ENCODE measurements around the gene CHSY1.
"Not testable (repeated sequence)": the region's sequence is repeated elsewhere in the genome, so short reads cannot be mapped to it uniquely, and the experiment has no call there.

Gene CHSY1

GRCh38 chr15:101220060-101220459 is 31.8 kb downstream of the CHSY1 start:
- Histone ChIP-seq H3K4me1 (no peaks in the 10 kb centered on the region), H3K27me3 (ENCODE audit: low read depth) (no peaks in the 10 kb centered on the region), H3K36me3 (replicated peaks) (peaks cover 3% of the 10 kb centered on the region), H3K4me3 (no peak overlapping the region), H3K9me3 (no peaks in the 10 kb centered on the region)
- DNase-seq (ENCODE audit: low spot score in 2 of 2) = no peak
- in situ Hi-C loops (cut with MboI; ENCODE audit: low sequenced_read_pairs) = no loop called here

- Histone ChIP-seq H3K9me3 (no peaks in the 10 kb centered on the region), H3K4me3 (no peak overlapping the region), H3K27me3 (ENCODE audit: low read depth) (no peaks in the 10 kb centered on the region), H3K36me3 (replicated peaks) (peaks cover 3% of the 10 kb centered on the region), H3K4me1 (no peaks in the 10 kb centered on the region)
- no peak for DNase-seq (ENCODE audit: low spot score in 2 of 2)
- in situ Hi-C loops (cut with MboI; ENCODE audit: low sequenced_read_pairs) = no loop called here
These were observed 32.4 kb downstream of the CHSY1 start for GRCh38 chr15:101219441-101219840.

GRCh38 chr15:101217446-101217845 is 34.4 kb downstream of the CHSY1 start:
- in situ Hi-C loops (cut with MboI; ENCODE audit: low sequenced_read_pairs) = no loop called here
- H3K4me1 ChIP-seq = no peaks in the 10 kb centered on the region
- no peak for DNase-seq (ENCODE audit: low spot score in 2 of 2)
- no peaks in the 10 kb centered on the region for H3K9me3 ChIP-seq
- no peak overlapping the region for H3K4me3 ChIP-seq
- H3K36me3 ChIP-seq (replicated peaks) = peaks cover 3% of the 10 kb centered on the region
- H3K27me3 ChIP-seq (ENCODE audit: low read depth) = no peaks in the 10 kb centered on the region

- H3K9me3 ChIP-seq = no peaks in the 10 kb centered on the region
- in situ Hi-C loops (cut with MboI; ENCODE audit: low sequenced_read_pairs) = no loop called here
- no peaks in the 10 kb centered on the region for H3K4me1 ChIP-seq
- no peaks in the 10 kb centered on the region for H3K27me3 ChIP-seq (ENCODE audit: low read depth)
- H3K36me3 ChIP-seq (replicated peaks) = peaks cover 3% of the 10 kb centered on the region
- no peak for DNase-seq (ENCODE audit: low spot score in 2 of 2)
- H3K4me3 ChIP-seq = no peak overlapping the region
These were observed 35.7 kb downstream of the CHSY1 start for GRCh38 chr15:101216100-101216499.

GRCh38 chr15:101215681-101216080 is 36.2 kb downstream of the CHSY1 start:
- Histone ChIP-seq H3K4me1 (peaks cover under 1% of the 10 kb centered on the region), H3K9me3 (no peaks in the 10 kb centered on the region), H3K4me3 (no peak overlapping the region), H3K27me3 (ENCODE audit: low read depth) (no peaks in the 10 kb centered on the region), H3K36me3 (replicated peaks) (peaks cover 3% of the 10 kb centered on the region)
- in situ Hi-C loops (cut with MboI; ENCODE audit: low sequenced_read_pairs) = no loop called here
- no peak for DNase-seq (ENCODE audit: low spot score in 2 of 2)

GRCh38 chr15:101214435-101215097 is 37.3 kb downstream of the CHSY1 start:
- H3K27me3 ChIP-seq (ENCODE audit: low read depth); H3K36me3 ChIP-seq (replicated peaks); DNase-seq (ENCODE audit: low spot score in 2 of 2); in situ Hi-C loops (cut with MboI; ENCODE audit: low sequenced_read_pairs); H3K4me3 ChIP-seq; H3K9me3 ChIP-seq: not testable (repeated sequence)
- H3K4me1 ChIP-seq = peaks cover 11% of the 10 kb centered on the region

GRCh38 chr15:101213570-101213969 is 38.3 kb downstream of the CHSY1 start:
- Histone ChIP-seq H3K4me3 (no peak overlapping the region), H3K4me1 (peaks cover 12% of the 10 kb centered on the region), H3K9me3 (no peaks in the 10 kb centered on the region), H3K36me3 (replicated peaks) (peaks cover 3% of the 10 kb centered on the region), H3K27me3 (ENCODE audit: low read depth) (no peaks in the 10 kb centered on the region)
- no peak for DNase-seq (ENCODE audit: low spot score in 2 of 2)
- in situ Hi-C loops (cut with MboI; ENCODE audit: low sequenced_read_pairs) = no loop called here

- no peak for DNase-seq (ENCODE audit: low spot score in 2 of 2)
- H3K4me3 ChIP-seq = no peak overlapping the region
- peaks cover 3% of the 10 kb centered on the region for H3K36me3 ChIP-seq (replicated peaks)
- no peaks in the 10 kb centered on the region for H3K27me3 ChIP-seq (ENCODE audit: low read depth)
- H3K4me1 ChIP-seq = peaks cover 12% of the 10 kb centered on the region
- H3K9me3 ChIP-seq = no peaks in the 10 kb centered on the region
- in situ Hi-C loops (cut with MboI; ENCODE audit: low sequenced_read_pairs) = no loop called here
These were observed 38.7 kb downstream of the CHSY1 start for GRCh38 chr15:101213147-101213546.

- Histone ChIP-seq H3K4me3 (no peak overlapping the region), H3K27me3 (ENCODE audit: low read depth) (no peaks in the 10 kb centered on the region), H3K4me1 (peaks cover 12% of the 10 kb centered on the region), H3K9me3 (no peaks in the 10 kb centered on the region), H3K36me3 (replicated peaks) (no peaks in the 10 kb centered on the region)
- in situ Hi-C loops (cut with MboI; ENCODE audit: low sequenced_read_pairs) = no loop called here
- DNase-seq (ENCODE audit: low spot score in 2 of 2) = no peak
These were observed 40.0 kb downstream of the CHSY1 start for GRCh38 chr15:101211897-101212296.

- no peaks in the 10 kb centered on the region for H3K36me3 ChIP-seq (replicated peaks)
- no peaks in the 10 kb centered on the region for H3K27me3 ChIP-seq (ENCODE audit: low read depth)
- in situ Hi-C loops (cut with MboI; ENCODE audit: low sequenced_read_pairs) = no loop called here
- H3K4me1 ChIP-seq = peaks cover 12% of the 10 kb centered on the region
- no peak overlapping the region for H3K4me3 ChIP-seq
- no peak for DNase-seq (ENCODE audit: low spot score in 2 of 2)
- H3K9me3 ChIP-seq = no peaks in the 10 kb centered on the region
These were observed 41.4 kb downstream of the CHSY1 start for GRCh38 chr15:101210466-101210865.

GRCh38 chr15:101210058-101210457 is 41.8 kb downstream of the CHSY1 start:
- Histone ChIP-seq H3K4me1 (peaks cover 12% of the 10 kb centered on the region), H3K27me3 (ENCODE audit: low read depth) (no peaks in the 10 kb centered on the region), H3K4me3 (no peak overlapping the region), H3K36me3 (replicated peaks) (no peaks in the 10 kb centered on the region), H3K9me3 (no peaks in the 10 kb centered on the region)
- no peak for DNase-seq (ENCODE audit: low spot score in 2 of 2)
- in situ Hi-C loops (cut with MboI; ENCODE audit: low sequenced_read_pairs) = no loop called here

GRCh38 chr15:101209285-101209845 is 42.5 kb downstream of the CHSY1 start:
- Histone ChIP-seq H3K27me3 (ENCODE audit: low read depth) (no peaks in the 10 kb centered on the region), H3K9me3 (no peaks in the 10 kb centered on the region), H3K4me3 (no peak overlapping the region), H3K36me3 (replicated peaks) (no peaks in the 10 kb centered on the region), H3K4me1 (peaks cover 12% of the 10 kb centered on the region)
- in situ Hi-C loops (cut with MboI; ENCODE audit: low sequenced_read_pairs) = no loop called here
- DNase-seq (ENCODE audit: low spot score in 2 of 2) = no peak

- DNase-seq (ENCODE audit: low spot score in 2 of 2) = no peak
- Histone ChIP-seq H3K27me3 (ENCODE audit: low read depth) (no peaks in the 10 kb centered on the region), H3K36me3 (replicated peaks) (no peaks in the 10 kb centered on the region), H3K4me1 (peaks cover 12% of the 10 kb centered on the region), H3K9me3 (no peaks in the 10 kb centered on the region), H3K4me3 (no peak overlapping the region)
- in situ Hi-C loops (cut with MboI; ENCODE audit: low sequenced_read_pairs) = no loop called here
These were observed 44.0 kb downstream of the CHSY1 start for GRCh38 chr15:101207867-101208288.

GRCh38 chr15:101206176-101206591 is 45.7 kb downstream of the CHSY1 start:
- no peaks in the 10 kb centered on the region for H3K36me3 ChIP-seq (replicated peaks)
- in situ Hi-C loops (cut with MboI; ENCODE audit: low sequenced_read_pairs) = no loop called here
- peaks cover 12% of the 10 kb centered on the region for H3K4me1 ChIP-seq
- DNase-seq (ENCODE audit: low spot score in 2 of 2) = no peak
- no peaks in the 10 kb centered on the region for H3K9me3 ChIP-seq
- no peaks in the 10 kb centered on the region for H3K27me3 ChIP-seq (ENCODE audit: low read depth)
- no peak overlapping the region for H3K4me3 ChIP-seq

Data from HAP-1 (cell line).